Transverse colon (tissue), 4 donors: Measurements from ENCODE around the gene RPL19.

Source experiments
- CTCF ChIP-seq, 5 experiments: fragments of 200-600 bp in 3 of 5; fragments of 450-650 bp in 2 of 5; sonication (generic) in 3 of 5; IDR thresholded peaks; 1 replicate in 2 of 5; 2 replicates in 3 of 5; pipeline ENCODE4 v1.5.1; 2016 to 2017; ENCODE audit warnings: antibody characterized with exemption in 5 of 5, inconsistent platforms in 3 of 5, mild to moderate bottlenecking in 2 of 5, moderate library complexity in 1 of 5
- POLR2A ChIP-seq: fragments of 450-650 bp; IDR thresholded peaks from one replicate; pipeline ENCODE4 v1.6.1; 2016; ENCODE audit warnings: antibody characterized with exemption, mild to moderate bottlenecking, moderate library complexity
- POLR2AphosphoS5 ChIP-seq, 3 donors: sonication (generic); formaldehyde crosslinking; IDR thresholded peaks; one replicate each; pipeline ENCODE4 v1.6.1; 2016; ENCODE audit warnings: antibody characterized with exemption in 3 of 3

- no peak for TF ChIP-seq CTCF (IDR thresholded peaks at IDR 0.05)
- TF ChIP-seq POLR2A: no peak
- no peak for TF ChIP-seq POLR2AphosphoS5 (IDR thresholded peaks at IDR 0.05)
Measured at GRCh38 chr17:39175695-39176093, 24.4 kb upstream of the RPL19 start.
